22Rv1 (cell line): ENCODE results near the gene TUBA1A.

Experiments
- ZFX ChIP-seq: fragments of 450-650 bp; IDR thresholded peaks from 2 replicates; pipeline ENCODE4 v1.6.1; 2017; ENCODE audit warnings: antibody characterized with exemption, borderline replicate concordance
- TF ChIP-seq, protein P1 (sequence below): fragments of 450-650 bp; IDR thresholded peaks from 2 replicates; pipeline ENCODE4 v1.5.1; 2017; ENCODE audit warnings: mild to moderate bottlenecking

DNA sequence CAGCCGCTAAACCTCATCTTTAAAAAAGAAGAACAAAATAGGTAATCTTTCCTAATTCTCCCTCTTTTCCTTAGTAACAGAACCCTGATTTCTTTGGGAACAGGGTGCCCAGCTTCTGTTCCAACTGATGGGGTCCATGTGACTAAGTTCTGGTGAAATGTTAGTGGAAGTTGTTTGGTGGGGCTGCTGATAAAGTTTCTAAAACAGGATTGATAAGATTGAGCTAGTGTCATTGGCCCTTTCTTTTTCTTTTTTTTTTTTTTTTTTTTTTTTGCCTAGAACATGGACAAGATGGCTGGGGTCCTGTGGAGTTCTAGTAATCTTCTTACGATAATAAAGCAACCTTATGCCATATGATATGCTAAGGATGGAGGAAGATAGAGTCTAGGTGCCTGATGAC lies 41.5 kb downstream of the TUBA1A start:
- TF ChIP-seq, protein P1, sequence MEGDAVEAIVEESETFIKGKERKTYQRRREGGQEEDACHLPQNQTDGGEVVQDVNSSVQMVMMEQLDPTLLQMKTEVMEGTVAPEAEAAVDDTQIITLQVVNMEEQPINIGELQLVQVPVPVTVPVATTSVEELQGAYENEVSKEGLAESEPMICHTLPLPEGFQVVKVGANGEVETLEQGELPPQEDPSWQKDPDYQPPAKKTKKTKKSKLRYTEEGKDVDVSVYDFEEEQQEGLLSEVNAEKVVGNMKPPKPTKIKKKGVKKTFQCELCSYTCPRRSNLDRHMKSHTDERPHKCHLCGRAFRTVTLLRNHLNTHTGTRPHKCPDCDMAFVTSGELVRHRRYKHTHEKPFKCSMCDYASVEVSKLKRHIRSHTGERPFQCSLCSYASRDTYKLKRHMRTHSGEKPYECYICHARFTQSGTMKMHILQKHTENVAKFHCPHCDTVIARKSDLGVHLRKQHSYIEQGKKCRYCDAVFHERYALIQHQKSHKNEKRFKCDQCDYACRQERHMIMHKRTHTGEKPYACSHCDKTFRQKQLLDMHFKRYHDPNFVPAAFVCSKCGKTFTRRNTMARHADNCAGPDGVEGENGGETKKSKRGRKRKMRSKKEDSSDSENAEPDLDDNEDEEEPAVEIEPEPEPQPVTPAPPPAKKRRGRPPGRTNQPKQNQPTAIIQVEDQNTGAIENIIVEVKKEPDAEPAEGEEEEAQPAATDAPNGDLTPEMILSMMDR, result no peak
- TF ChIP-seq ZFX, result no peak
